H1 (cell line): Measurements from ENCODE around the gene TTYH2. TPM values are rescaled to one million over a fixed set of nuclear protein-coding genes. Genes with fewer than 3 reads are reported as not detected.

Experiments
- KDM1A ChIP-seq: fragments of 200-600, 300-600 bp; sonication (generic); IDR thresholded peaks from 2 replicates; pipeline ENCODE4 v1.7.1; 2016; ENCODE audit warnings: mild to moderate bottlenecking, low read length, borderline replicate concordance
- KDM4A ChIP-seq: IDR thresholded peaks from one replicate; pipeline ENCODE4 v1.7.1; 2012; ENCODE audit warnings: low read depth, mild to moderate bottlenecking, moderate library complexity, low read length, inconsistent platforms; ENCODE audit not compliant: severe bottlenecking
- RFX5 ChIP-seq: IDR thresholded peaks from 2 replicates; pipeline ENCODE4 v1.6.1; 2011; ENCODE audit warnings: low read depth, low read length, improper control_type of control experiment, borderline replicate concordance
- SIX5 ChIP-seq: IDR thresholded peaks from 2 replicates; pipeline ENCODE4 v1.6.1; 2011; ENCODE audit warnings: mild to moderate bottlenecking, low read depth, low read length
- polyA plus RNA-seq, 7 experiments: library from polyadenylated mRNA; depleted of rRNA in 3 of 7; stranded (reverse) in 5 of 7; unstranded in 2 of 7; fragments of >200 nt in 5 of 7; fragments of 200-250 nt in 2 of 7; gene quantifications; 1 replicate in 5 of 7; 2 replicates in 1 of 7; 4 replicates in 1 of 7; pipeline versions ENCODE4 v1.2.1 to v1.2.3, GENCODE V29; 2011 to 2013; ENCODE audit warnings: missing spikeins in 2 of 7, mixed read lengths in 2 of 7
- total RNA-seq: library from RNA; stranded (reverse); fragmentation: NEBNext Ultra II Directional; extraction: Animal tissue kit (Norgen Biotek cat#: 25700); gene quantifications from 2 replicates; pipeline ENCODE4 v1.2.1, GENCODE V29; 2021
- TF ChIP-seq, protein P1 (sequence below): IDR thresholded peaks from 2 replicates; pipeline ENCODE4 v1.6.1; 2012; ENCODE audit warnings: inconsistent platforms

The TTYH2 gene
- total and polyA plus RNA-seq, 2 of the 8 experiments (the other 6 are each of a cell fraction or from before 2014, with no cell fraction given): 3.2 to 9.2 TPM

DNA sequence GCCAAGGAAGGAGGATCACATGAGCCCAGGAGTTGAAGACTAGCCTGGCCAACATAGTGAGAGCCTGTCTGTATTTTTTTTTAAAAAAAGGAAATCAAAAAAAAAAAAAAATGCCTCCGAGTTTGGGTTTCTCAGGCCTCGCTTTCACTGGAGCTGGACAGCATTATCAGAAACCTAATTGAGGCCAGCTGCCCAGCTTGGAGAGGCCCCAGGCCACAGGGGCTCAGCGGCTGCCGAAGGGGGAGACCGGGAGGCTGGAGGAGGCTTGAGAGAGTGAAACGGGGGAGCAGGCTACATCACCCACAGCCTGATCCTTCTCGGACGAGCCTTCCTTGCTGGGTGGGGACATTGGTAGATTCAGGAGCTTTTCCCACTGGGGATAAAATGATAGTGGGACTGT is 5.1 kb downstream of the TTYH2 start (continued):
- TF ChIP-seq KDM4A (no peak), RFX5 (no peak), KDM1A (no peak), SIX5 (no peak)
- TF ChIP-seq, protein P1, sequence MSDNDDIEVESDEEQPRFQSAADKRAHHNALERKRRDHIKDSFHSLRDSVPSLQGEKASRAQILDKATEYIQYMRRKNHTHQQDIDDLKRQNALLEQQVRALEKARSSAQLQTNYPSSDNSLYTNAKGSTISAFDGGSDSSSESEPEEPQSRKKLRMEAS: no peak
